Activated T-helper 1 cell treated with anti-CD3 and anti-CD28 coated beads, Interleukin-12 subunit alpha, Interleukin-12 subunit beta, Interleukin-2, Interleukin-4 antibody, amounts not matched to agents 30 ng/mL and 10 ng/mL and 1 ng/mL, durations not matched to agents 14 hours and 24 hours and 36 hours (primary cell): ENCODE measurements around the gene AIF1. TPM values are rescaled to one million over a fixed set of nuclear protein-coding genes. Genes with fewer than 3 reads are reported as not detected.

Experiments
- DNase-seq: peaks from one replicate; pipeline ENCODE4 v3.0.0; 2021; ENCODE audit warnings: low spot score
- H3K27ac Mint-ChIP-seq: one replicate; pipeline ENCODE4 v1.8.0; 2021; ENCODE audit warnings: mild to moderate bottlenecking, mixed read lengths
- H3K27me3 Mint-ChIP-seq: one replicate; pipeline ENCODE4 v1.8.0; 2022; ENCODE audit warnings: mild to moderate bottlenecking, moderate library complexity, mixed read lengths; ENCODE audit not compliant: insufficient read depth
- H3K36me3 Mint-ChIP-seq: one replicate; pipeline ENCODE4 v1.8.0; 2021; ENCODE audit warnings: low read depth, mixed read lengths
- H3K4me1 Mint-ChIP-seq: one replicate; pipeline ENCODE4 v1.8.0; 2021; ENCODE audit warnings: low read depth, mixed read lengths
- H3K4me3 Mint-ChIP-seq: one replicate; pipeline ENCODE4 v1.8.0; 2021; ENCODE audit warnings: mild to moderate bottlenecking, moderate library complexity, mixed read lengths
- H3K9me3 Mint-ChIP-seq: one replicate; pipeline ENCODE4 v1.8.0; 2021; ENCODE audit warnings: mixed read lengths
- intact Hi-C: fragments of 100-400 bp; cut with micrococcal nuclease; formaldehyde crosslinking; loops from one replicate; pipeline ENCODE4 v1.15.1; 2024
- total RNA-seq: library from RNA; stranded (reverse); gene quantifications from 2 replicates; pipeline ENCODE4 v1.2.3, GENCODE V29; 2022

AIF1 gene
- total RNA-seq, 1 donor from 2014 or later, result 55.5 TPM

DNA sequence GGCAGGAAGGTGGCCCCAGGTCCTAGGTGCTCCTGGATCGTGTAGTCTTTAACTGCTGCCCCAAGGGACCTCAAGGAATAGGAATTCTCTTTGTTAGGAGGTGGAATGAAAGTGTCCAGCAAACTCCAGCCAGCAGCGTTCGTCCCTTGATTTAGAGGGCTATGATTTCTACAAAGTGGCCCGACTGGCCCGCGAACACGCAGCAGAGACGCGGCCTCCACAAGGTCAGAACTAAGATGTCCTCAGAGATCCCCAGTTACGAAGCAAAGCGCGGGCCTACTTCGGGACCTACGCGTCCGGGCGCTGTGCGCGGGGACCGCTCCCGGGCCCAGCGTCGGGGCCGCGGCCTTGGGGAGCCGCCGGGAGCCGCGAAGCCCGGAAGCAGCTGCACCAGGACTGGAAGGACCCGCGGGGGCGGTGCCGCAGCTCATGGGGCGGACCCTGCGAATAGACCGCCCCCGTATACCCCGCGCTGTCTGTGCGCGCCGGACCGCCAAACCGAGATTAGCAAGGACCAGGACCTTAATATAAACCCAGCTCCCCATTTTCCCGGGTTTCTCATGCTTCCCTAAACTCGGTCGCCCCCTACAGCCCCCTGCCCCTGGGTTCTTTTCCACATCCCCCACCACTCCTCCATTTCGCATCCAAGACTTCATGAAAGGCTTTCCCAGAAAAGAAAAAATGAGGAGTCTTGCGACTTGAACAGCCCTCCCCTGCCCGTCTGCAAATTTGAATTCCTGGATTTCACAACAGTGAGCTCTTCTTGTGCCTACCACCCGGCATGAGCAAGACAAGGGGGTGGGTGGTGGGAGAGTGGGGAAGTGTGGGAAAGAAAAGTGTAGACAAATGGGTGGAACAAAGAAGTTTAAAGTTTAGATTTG, 45.6 kb downstream of the AIF1 start, which contains the start of gene C6orf47:
C6orf47 (minus strand) TSS at position 398 of the 881 bp plus-strand sequence. CDS start 831 bp downstream, outside the sequence.
- H3K9me3 Mint-ChIP-seq, result no peaks in the 10 kb centered on the region
- peaks cover 79% of the 10 kb centered on the region for H3K4me1 Mint-ChIP-seq
- H3K36me3 Mint-ChIP-seq, result peaks cover 53% of the 10 kb centered on the region
- intact Hi-C loops, result loop anchor here (1.0 to 10.0 kb wide), 3 partner anchors 8 to 1544 kb away; partner anchors contain the start of genes BAG6, HSD17B8, RING1 and RXRB
- H3K27ac Mint-ChIP-seq, result peak within 1 kb of the TSS; percentile 80
- H3K4me3 Mint-ChIP-seq, result peak within 1 kb of the TSS; percentile 91
- no peaks in the 10 kb centered on the region for H3K27me3 Mint-ChIP-seq
- DNase-seq, result peak; percentile 69

DNA sequence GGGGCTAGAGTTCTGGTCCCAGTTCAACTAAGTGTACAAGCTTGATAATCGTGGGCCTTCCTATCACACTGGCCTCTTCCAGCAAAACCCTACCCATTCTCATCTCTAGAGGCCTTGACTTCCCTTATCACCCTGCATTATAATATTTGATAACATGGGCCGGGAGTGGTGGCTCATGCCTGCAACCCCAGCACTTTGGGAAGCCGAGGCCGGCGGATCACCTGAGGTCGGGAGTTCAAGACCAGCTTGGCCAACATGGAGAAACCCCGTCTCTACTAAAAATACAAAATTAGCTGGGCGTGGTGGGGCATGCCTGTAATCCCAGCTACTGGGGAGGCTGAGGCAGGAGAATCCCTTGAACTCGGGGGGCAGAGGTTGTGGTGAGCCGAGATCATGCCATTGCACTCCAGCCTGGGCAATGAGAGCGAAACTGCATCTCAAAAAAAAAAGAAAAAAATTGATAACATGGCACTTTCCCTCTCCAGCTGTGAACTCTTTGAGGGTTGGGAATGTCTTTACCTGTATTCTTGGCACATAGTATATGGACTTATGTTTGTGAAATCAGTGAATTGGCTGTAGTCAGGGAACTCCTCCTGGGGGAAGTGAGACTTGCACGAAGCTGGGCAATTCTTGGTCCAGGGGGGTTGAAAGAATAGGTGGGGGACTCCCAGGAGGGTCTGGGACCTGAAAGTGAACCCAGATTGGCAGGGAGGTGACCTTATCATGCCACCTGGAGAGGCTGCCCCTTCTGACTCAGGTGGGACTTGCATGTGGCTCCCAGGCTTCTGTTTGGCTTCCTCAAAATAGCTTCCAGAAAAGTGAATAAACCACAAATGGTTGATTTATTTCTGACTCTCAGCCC, 46.5 kb downstream of the AIF1 start:
- peaks cover 79% of the 10 kb centered on the region for H3K4me1 Mint-ChIP-seq
- no peaks in the 10 kb centered on the region for H3K27me3 Mint-ChIP-seq
- peak overlapping the region; percentile 91 for H3K4me3 Mint-ChIP-seq
- H3K9me3 Mint-ChIP-seq, result no peaks in the 10 kb centered on the region
- intact Hi-C loops, result loop anchor here (10.0 kb wide), 2 partner anchors 1313 to 1543 kb away; partner anchors contain the start of genes HSD17B8, RING1, RXRB and SLC39A7
- no peak for DNase-seq
- H3K27ac Mint-ChIP-seq, result peak overlapping the region; percentile 80
- peaks cover 51% of the 10 kb centered on the region for H3K36me3 Mint-ChIP-seq

DNA sequence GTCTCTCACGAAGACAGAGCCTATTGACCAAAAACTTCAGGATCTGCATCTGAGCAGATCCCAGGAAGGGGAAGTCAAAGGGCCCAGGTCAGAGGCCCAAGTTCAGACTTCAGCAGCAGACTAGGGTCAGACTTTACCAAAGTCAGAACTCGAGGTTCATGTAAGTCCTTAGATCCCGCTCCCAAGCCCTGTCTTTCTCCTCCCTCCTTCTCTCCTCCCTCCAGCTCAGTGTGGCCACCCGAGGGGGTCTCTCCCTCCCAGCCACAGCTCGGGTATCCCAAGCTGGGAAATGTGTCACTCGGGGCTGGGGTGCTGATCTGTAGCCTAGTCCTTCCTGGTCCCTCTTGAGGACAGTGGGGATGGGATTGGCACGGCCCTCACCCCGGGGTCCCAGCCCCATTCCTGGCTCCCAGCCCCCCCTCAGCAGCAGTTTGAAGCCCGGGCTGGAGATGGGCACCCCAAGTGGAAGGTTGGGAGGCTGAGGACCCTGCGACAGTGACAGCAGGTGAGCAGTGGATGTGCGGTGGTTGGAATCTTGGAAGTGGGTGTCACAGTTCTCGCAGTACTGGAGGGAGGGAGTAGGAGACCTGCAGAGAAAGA, 47.2 kb downstream of the AIF1 start:
- Mint-ChIP-seq H3K4me1 (peaks cover 84% of the 10 kb centered on the region), H3K27me3 (no peaks in the 10 kb centered on the region), H3K9me3 (no peaks in the 10 kb centered on the region), H3K36me3 (peaks cover 53% of the 10 kb centered on the region), H3K4me3 (peak overlapping the region; percentile 91), H3K27ac (no peak overlapping the region)
- no peak for DNase-seq
- intact Hi-C loops, result loop anchor here (10.0 kb wide), 2 partner anchors 1313 to 1543 kb away; partner anchors contain the start of genes HSD17B8, RING1, RXRB and SLC39A7

DNA sequence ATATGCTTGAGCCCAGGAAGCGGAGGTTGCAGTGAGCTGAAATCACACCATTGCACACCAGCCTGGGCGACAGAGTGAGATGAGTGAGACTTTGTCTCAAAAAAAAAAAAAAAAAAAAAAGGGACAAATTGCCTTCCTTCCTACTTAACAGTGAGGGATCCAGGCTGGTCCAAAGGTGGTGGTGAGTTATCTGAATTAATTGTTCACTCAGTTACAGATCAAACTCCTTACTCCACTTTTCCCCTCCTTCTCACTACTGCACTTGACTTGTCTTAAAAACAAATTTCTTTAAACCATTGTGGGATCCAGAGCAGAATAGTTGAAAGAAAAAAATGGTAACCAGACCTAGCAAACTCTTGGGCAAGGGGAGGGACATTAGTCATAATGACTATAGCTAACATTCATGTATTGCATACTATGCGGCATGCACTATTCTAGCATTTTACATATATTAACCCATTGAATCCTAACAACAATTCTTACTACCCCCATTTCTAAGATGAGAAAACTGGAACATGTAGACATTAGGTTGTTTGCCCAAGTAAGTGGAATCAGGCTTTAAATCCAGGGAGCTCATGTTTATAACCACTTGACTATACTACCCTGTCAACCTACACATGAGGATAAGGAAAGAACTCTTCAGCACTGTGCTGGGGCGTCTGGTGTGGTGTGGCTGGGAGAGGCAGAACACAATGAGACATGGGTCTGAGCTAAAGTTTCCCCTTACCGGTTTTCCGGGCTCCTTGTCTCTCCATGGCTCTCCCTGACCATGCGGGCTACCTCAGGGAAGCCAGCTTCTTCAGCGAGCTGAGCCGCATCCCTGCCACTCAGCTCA, 48.3 kb downstream of the AIF1 start:
- H3K9me3 Mint-ChIP-seq, result no peaks in the 10 kb centered on the region
- peak overlapping the region; percentile 98 for H3K4me3 Mint-ChIP-seq
- intact Hi-C loops, result loop anchor here (10.0 kb wide), 2 partner anchors 1311 to 1541 kb away; partner anchors contain the start of genes HSD17B8, RING1, RXRB and SLC39A7
- peaks cover 84% of the 10 kb centered on the region for H3K4me1 Mint-ChIP-seq
- no peaks in the 10 kb centered on the region for H3K27me3 Mint-ChIP-seq
- DNase-seq, result no peak
- peaks cover 59% of the 10 kb centered on the region for H3K36me3 Mint-ChIP-seq
- peak overlapping the region; percentile 90 for H3K27ac Mint-ChIP-seq

DNA sequence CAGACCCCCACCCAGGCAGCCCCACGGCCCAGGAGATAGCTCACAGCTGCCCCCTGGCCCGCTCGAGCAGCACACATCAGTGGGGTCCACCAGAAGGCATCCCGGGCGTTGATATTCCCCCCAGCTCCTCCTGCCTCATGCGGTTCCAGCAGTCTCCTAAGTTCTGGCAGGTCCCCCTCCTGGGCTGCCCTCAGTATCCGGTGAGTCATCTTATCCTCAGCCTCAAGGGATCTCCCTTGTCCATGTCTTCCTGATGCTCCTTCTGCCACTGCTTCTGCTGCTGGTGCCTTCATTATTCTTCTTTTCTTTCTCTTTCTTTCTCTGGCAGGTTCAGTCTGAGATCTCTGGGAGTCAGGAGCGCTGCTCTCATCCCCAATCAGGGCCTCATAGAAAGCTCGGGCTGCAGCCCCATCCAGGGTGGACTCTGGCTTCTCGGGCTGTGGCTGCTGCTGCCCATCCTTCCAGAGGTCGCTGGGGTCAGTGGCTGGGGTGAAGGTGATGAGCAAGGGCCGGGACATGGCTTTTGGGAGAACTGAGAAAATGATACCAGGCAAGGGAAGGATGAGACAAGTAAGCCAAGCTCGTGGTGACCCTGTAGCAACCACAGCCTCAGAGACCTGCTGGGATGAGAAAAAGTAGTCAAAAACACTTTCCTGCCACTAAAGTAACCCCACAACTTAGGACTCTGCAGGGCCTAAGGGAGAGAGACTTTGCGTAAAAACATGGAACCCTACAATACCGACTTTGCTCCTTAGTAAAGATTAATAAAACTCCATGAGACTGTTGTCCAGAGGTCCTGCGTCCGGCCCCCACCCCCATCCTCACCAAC, 49.1 kb downstream of the AIF1 start:
- H3K27ac Mint-ChIP-seq, result peak overlapping the region; percentile 90
- no peaks in the 10 kb centered on the region for H3K27me3 Mint-ChIP-seq
- H3K36me3 Mint-ChIP-seq, result peaks cover 62% of the 10 kb centered on the region
- no peak for DNase-seq
- intact Hi-C loops, result loop anchor here (2.0 to 10.0 kb wide), 4 partner anchors 169 to 1541 kb away; partner anchors contain the start of genes AGPAT1, HSD17B8, RING1 and RXRB
- peaks cover 83% of the 10 kb centered on the region for H3K4me1 Mint-ChIP-seq
- no peaks in the 10 kb centered on the region for H3K9me3 Mint-ChIP-seq
- H3K4me3 Mint-ChIP-seq, result peak overlapping the region; percentile 98

DNA sequence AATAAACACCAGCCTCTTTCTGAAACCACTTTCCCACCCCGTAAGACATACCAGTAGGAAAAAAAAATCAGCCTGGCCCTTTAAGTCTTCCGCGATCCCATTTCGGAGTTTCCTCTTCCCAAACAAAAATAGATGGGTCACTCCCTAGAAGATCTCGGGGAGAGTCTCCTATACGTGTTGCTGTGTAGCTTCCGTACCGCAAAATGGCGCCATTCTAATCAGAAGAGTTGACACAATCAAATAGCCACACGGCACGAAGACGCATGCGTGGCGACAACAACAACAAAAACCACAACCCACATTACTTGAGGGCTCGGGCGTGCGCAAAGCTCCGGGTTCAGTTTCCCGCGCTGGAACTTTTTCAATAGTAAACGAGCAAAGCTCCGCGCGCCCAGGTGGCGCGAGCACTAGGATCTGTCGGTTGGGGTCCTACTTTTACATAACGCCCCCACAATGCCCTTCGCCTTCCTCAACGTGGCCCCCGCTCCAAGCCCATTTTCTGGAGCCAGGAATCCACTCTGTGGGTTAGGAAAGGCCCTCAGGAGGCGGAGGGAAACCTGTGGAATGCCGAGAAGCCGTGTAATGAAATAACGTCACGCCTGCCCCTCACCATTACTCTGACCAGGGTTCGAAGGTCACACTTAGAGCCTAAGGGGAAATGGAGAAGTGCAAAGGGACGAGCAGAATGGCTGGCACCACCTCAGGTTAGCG, 49.9 kb downstream of the AIF1 start, which contains the start of gene GPANK1:
GPANK1 (minus strand) TSS at position 208 of the 711 bp plus-strand sequence. CDS start 519 bp downstream, outside the sequence.
- intact Hi-C loops, result loop anchor here (1.0 to 10.0 kb wide), 18 partner anchors 13 to 1540 kb away; partner anchors contain the start of genes ABHD16A, AGPAT1, BAG6 and DDAH2

DNA sequence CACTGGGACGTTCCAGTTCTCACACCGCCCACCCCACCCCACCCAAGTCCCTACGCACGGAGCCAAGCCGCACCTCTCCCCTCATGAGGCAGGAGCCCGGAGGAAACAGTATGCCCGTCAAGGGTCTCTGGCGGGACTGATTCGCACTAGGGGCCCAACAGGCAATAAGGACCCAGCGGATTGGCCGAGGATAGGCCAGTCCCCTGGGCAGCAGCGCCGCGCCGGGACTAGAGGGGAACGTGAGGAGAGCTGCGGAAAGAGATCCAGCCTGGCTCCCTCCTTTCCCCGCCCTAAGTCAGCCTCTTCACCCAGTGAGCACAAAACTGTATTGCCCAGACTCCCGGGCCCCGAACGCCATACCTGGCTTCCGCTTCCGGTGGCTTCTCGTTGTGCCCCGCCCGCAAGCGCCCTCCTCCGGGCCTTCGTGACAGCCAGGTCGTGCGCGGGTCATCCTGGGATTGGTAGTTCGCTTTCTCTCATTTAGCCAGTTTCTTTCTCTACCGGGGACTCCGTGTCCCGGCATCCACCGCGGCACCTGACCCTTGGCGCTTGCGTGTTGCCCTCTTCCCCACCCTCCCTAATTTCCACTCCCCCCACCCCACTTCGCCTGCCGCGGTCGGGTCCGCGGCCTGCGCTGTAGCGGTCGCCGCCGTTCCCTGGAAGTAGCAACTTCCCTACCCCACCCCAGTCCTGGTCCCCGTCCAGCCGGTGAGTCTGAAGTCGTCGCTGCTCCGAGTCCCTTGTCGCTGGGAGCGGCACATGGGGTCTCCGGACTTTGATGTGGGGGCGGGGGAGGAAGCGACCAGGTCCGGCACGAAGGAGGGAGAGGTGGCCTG, 50.7 kb downstream of the AIF1 start, which contains the start of gene CSNK2B:
CSNK2B (plus strand) TSS at position 580 of the 836 bp plus-strand sequence. CDS start 752 bp downstream, outside the sequence.
- Mint-ChIP-seq H3K9me3 (no peaks in the 10 kb centered on the region), H3K27me3 (no peaks in the 10 kb centered on the region), H3K4me1 (peaks cover 74% of the 10 kb centered on the region), H3K36me3 (peaks cover 68% of the 10 kb centered on the region), H3K27ac (peak within 1 kb of the TSS; percentile 90), H3K4me3 (peak within 1 kb of the TSS; percentile 98)
- intact Hi-C loops, result loop anchor here (1.0 to 10.0 kb wide), 18 partner anchors 13 to 1539 kb away; partner anchors contain the start of genes ABHD16A, AGPAT1, BAG6 and DDAH2
- peak; percentile 98 for DNase-seq

More for the DNA sequence above, 49.9 kb downstream of the AIF1 start, which contains the start of gene GPANK1:
- Mint-ChIP-seq H3K36me3 (peaks cover 65% of the 10 kb centered on the region), H3K27me3 (no peaks in the 10 kb centered on the region), H3K4me3 (peak within 1 kb of the TSS; percentile 98), H3K4me1 (peaks cover 75% of the 10 kb centered on the region), H3K9me3 (no peaks in the 10 kb centered on the region), H3K27ac (peak within 1 kb of the TSS; percentile 90)
- peak; percentile 88 for DNase-seq

DNA sequence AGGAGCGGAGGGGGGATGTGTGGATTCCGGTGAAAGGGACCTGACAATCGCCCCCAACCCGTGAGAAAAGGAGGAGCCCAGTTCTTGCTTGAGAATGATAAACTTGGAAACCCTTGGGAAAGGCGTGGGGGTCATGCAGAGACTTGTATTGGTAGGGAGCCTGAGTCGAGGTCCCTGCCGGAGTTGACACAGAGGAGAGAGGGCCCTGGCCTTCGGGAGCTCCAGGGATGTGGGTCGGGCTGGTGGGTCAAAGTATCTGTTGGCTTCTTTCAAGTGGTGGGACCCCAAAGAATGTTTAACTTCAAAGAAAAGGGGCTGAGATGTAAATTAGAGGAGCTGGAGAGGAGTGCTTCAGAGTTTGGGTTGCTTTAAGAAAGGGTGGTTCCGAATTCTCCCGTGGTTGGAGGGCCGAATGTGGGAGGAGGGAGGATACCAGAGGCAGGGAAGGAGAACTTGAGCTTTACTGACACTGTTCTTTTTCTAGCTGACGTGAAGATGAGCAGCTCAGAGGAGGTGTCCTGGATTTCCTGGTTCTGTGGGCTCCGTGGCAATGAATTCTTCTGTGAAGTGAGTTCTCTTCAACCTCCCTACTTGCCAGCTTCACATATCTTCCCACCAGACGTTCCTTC, 51.4 kb downstream of the AIF1 start:
- no peaks in the 10 kb centered on the region for H3K27me3 Mint-ChIP-seq
- peak overlapping the region; percentile 98 for H3K4me3 Mint-ChIP-seq
- no peaks in the 10 kb centered on the region for H3K9me3 Mint-ChIP-seq
- DNase-seq, result no peak
- H3K27ac Mint-ChIP-seq, result peak overlapping the region; percentile 90
- H3K4me1 Mint-ChIP-seq, result peaks cover 71% of the 10 kb centered on the region
- intact Hi-C loops, result loop anchor here (10.0 kb wide), 2 partner anchors 1308 to 1538 kb away; partner anchors contain the start of genes HSD17B8, RING1, RXRB and SLC39A7
- peaks cover 65% of the 10 kb centered on the region for H3K36me3 Mint-ChIP-seq
